Measurements from ENCODE around the gene TEDDM1.

DNA sequence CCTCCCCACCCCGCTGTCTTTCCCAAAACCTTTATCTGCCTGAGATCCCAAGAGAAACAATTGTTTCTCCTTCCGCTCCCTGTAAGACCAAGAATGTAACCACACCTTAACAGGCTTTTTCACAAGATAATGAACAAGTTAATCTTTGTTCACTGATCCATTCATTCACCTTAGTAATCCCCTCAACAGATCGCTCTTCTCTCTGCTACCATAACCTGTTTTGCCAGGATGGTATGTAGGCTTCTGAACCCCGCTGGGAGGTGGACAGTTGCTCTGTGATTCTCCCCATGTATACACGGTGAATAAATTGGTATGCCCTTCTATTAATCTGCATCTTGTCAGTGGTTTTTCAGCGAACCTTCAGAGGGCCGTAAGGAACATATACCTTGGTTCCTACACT is 30.8 kb upstream of the TEDDM1 start:
- TF ChIP-seq EP300 (IDR thresholded peaks at IDR 0.05; ENCODE audit: borderline replicate concordance in 1 of 2, low read depth in 1 of 2, low read length in 1 of 2) (no peak), POLR2AphosphoS5 (IDR thresholded peaks at IDR 0.05; ENCODE audit: low read depth, low read length) (no peak), MXI1 (IDR thresholded peaks at IDR 0.05; ENCODE audit: low read depth, low read length) (no peak)
